ENCODE data around the gene SMARCC1. TPM values are rescaled to one million over a fixed set of nuclear protein-coding genes. Genes with fewer than 3 reads are reported as not detected.
"Not testable (repeated sequence)": the region's sequence is repeated elsewhere in the genome, so short reads cannot be mapped to it uniquely, and the experiment has no call there.

Gene SMARCC1
- polyA plus RNA-seq, 3 donors: 11.5 to 21.3 (median 14.0) TPM

DNA sequence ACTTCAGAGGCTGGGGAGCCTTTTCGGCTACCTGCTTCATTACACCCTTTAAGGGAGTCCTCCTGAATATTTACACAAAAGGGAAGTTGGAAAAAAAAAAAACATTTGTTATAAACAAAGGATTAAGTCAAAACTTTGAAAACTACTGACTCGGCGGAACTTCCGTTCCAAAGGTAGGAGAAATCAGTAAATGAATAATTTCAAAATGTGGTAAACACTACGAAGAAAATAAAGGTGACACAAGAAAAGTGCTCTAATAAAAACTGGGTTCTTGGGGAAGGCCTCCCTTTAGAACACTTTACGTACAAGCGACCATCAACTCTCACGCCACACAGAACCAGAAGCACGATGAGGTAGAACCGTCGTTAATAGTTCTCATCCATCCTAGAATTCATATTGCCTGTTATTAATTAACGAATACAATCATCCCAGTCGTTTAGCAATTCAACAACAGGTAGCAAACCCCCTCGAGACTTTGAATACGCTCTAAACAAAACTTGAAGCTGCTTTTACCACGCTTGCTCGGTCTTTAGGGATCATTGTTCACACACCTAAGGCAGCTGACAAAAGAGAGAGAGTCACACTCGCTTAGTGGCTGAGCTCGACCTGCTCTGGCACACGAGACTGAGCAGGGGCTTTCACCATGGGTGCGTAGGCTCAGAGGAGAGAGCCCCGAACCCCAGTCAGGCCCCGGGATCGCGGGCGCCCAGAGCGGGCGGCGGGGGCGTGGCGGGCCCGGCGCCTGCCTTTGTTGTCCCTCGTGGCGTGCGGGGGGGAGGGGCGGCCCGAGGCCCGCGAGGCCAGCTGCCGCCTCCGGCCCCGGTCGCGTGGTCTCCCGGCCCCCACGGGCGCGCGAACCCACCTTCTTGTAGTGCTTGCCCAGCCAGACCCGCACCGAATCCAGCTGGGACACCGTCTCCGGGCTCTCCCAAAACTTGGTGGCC is 680 bp downstream of the SMARCC1 start:
- 0 to 1% (median 1%) methylated on average over 38 to 54 of the region's 54 CpGs for WGBS, 3 donors
- peak overlapping the region; percentile 22 for H3K27ac ChIP-seq (ENCODE audit: low read depth, low read length)

DNA sequence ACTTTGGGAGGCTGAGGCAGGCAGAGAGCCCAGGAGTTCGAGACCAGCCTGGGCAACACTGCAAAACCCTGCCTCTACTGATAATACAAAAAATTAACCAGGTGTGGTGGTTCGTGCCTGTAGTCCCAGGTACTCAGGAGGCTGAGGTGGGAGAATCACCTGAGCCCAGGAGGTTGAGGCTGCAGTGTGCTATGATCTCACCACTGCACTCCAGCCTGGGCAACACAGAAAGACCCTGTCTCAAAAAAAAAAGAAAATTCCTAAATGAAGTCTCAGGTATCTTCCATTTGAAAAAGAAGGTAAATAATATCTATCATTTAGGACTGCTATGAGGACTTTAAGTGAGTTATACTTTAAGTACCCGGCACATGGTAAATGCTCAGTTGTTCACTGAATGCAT is 2.9 kb downstream of the SMARCC1 start:
- H3K27ac ChIP-seq (ENCODE audit: low read depth, low read length): no peak overlapping the region
- 73 to 96% (median 88%) methylated on average over 3 of the region's 3 CpGs for WGBS, 3 donors

DNA sequence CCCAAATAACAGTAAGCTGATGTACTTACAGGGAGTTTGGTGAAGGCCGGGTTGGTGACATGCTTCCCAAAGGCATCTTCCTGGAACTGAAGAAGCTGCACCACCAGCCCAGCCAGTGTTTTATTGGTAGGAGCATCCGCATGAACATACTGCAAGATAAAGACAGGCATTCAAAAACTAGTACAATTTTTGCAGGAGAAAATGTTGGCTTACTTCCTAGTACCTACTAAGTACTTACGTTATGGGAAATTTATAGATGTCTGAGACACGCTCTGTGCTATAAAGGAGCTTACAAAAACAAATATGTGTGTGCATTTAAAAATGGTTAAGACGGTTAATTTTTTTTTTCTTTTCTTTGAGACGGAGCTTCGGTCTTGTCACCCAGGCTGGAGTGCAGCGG is 8.9 kb downstream of the SMARCC1 start:
- WGBS, 3 donors: 84 to 92% (median 89%) methylated on average over 8 of the region's 8 CpGs
- H3K27ac ChIP-seq (ENCODE audit: low read depth, low read length): no peak overlapping the region

DNA sequence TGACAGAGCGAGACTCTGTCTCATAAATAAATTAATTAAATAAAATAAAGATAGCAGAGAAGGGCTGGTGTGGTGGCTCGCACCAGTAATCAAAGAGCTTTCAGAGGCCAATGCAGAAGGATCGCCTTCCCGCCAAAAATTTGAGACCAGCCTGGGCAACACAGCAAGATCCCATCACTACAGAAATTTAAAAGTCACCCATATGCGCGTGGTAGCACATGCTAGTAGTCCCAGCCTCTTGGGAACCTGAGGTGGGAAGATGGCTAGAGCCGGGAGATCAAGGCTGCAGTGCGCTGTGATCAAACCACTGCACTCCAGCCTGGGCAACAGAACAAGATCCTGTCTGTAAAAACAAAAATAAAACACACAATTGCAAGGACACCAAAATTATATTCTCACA is 9.6 kb downstream of the SMARCC1 start:
- WGBS, 3 donors: 97 to 98% (median 98%) methylated on average over 8 of the region's 8 CpGs
- no peak overlapping the region for H3K27ac ChIP-seq (ENCODE audit: low read depth, low read length)

DNA sequence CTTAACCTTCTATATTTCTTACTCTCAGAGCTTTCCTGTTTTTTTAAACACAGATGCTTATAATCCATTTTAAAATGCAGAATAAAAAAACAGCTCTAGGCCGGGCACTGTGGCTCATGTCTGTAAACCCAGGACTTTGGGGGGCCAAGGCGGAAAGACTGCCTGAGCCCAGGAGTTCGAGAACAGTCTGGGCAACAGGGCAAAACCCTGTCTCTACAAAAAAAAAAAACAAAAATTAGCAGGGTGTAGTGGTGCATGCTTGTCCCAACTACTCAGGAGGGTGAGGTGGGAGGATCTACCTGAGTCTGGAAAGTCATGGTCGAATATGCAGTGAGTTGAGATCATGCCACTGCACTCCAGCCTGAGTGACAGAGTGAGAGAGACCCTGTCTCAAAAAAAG is 15.5 kb downstream of the SMARCC1 start:
- WGBS, 3 donors: 90 to 98% (median 94%) methylated on average over 4 of the region's 4 CpGs
- no peak overlapping the region for H3K27ac ChIP-seq (ENCODE audit: low read depth, low read length)

DNA sequence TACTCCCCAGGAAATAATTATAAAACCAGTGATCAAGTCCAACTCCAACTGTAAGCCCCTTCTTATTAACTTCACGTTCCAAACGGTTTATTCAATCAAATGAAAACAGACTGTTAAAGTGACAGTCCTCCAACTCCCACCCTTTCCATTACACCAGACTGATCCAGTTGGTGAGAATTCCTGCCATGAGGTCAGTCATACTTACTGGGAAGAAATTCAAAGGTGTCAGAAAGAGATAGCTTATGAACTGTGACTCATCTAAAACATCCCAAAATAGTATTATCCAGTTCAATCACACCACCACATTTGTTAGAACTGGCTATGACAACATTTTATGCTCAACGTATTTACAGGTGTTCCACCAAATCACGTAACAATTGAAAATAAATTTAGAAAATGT is 19.5 kb downstream of the SMARCC1 start:
- H3K27ac ChIP-seq (ENCODE audit: low read depth, low read length): no peak overlapping the region
- WGBS, 3 donors: 49 to 60% (median 54%) methylated on average over 4 of the region's 4 CpGs

DNA sequence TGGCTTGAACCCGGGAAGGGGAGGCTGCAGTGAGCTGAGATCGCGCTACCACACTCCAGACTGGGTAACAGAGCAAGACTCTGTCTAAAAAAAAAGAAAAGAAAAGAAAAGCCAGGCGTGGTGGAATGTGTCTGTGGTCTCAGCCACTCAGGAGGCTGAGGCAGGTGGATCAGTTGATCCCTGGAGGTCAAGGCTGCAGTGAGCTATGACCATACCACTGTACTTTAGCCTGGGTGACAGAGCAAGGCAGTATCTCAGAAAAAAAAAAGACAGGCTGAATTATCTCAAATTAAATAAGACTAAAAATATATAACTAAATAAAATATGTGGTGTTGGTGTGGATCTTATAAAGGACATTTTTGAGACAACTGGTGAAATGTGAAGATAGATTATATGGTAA is 20.6 kb downstream of the SMARCC1 start:
- no peak overlapping the region for H3K27ac ChIP-seq (ENCODE audit: low read depth, low read length)
- WGBS, 3 donors: 91 to 97% (median 97%) methylated on average over 4 of the region's 4 CpGs

DNA sequence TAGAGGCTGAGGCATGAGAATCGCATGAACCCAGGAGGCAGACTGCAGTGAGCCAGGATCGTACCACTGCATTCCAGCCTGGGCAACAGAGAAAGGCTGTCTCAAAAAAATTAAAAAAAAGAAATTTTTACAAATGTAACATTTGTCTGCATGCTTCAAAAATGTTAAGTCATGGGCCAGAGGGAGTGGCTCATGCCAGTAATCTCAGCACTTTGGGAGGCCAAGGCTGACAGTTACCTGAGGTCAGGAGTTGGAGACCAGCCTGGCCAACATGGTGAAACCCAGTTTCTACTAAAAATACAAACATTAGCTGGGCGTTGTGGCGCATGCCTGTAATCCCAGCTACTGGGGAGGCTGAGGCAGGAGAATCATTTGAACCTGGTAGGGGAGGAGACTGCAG is 21.5 kb downstream of the SMARCC1 start:
- WGBS, 3 donors: 87 to 95% (median 88%) methylated on average over 4 of the region's 4 CpGs
- not testable (repeated sequence) for H3K27ac ChIP-seq (ENCODE audit: low read depth, low read length)

DNA sequence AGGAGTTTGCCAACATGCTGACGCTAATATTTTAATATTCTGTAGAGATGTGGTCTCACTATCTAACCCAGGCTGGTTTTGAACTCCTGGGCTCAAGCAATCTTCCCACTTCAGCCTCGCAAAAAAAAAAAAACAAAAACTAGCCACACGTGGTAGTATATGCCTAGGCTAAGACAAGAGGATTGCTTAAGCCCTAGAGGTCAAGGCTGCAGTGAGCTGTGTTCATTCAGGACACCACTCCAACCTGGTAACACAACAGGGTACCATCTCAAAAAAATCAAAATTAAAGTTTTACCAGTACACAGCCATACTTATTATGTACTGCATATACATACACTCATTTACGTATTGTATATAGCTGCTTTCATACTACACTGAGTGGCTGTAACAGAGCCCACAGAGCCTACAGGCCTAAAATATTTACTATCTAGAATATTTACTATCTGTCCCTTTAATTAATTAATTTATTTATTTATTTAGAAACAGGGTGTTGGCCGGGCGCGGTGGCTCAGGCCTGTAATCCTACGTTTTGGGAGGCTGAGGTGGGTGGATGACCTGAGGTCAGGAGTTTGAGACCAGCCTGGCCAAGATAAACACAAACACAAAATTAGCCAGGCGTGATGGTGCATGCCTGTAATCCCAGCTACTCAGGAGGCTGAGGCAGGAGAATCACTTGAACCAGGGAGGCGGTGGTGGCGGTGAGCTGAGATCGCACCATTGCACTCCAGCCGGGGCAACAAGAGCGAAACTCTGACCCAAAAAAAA is 23.2 kb downstream of the SMARCC1 start:
- no peak overlapping the region for H3K27ac ChIP-seq (ENCODE audit: low read depth, low read length)
- 88 to 93% (median 91%) methylated on average over 14 of the region's 14 CpGs for WGBS, 3 donors

DNA sequence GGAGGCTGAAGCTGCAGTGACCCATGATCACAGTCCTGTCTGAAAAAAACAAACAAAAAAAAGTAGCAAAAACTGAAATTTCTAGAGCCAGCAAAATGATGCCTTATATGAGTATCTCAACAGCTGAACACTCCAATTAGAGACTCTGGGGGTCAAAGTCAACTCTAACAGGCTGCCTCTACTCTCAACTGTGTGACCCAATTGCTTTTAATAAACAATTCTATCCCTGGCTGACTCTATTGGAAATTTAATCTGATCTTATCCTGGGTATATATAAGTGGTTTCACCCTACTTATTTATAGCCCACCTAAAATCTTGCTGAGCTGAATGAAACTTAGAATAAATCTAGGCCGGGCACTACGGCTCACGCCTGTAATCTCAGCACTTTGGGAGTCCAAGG is 29.0 kb downstream of the SMARCC1 start:
- 95 to 99% (median 96%) methylated on average over 3 of the region's 3 CpGs for WGBS, 3 donors

DNA sequence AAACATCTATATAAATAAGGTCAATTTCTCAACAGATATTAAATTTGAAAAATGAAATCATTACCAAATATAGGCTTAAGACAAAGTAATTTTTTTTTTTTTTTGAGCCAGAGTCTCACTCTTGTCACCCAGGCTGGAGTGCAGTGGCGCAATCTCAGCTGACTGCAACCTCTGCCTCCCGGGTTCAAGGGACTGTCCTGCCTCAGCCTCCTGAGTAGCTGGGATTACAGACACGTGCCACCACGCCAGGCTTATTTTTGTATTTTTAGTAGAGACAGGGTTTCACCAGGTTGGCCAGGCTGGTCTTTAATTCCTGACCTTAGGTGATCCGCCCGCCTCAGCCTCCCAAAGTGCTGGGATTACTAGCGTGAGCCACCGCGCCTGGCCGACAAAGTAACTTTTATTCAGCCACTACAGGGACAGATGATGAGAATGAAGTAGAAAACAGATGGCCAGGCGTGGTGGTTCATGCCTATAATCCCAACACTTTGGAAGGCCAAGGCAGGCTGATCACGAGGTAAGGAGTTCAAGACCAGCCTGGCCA is 30.8 kb downstream of the SMARCC1 start:
- not testable (repeated sequence) for H3K27ac ChIP-seq (ENCODE audit: low read depth, low read length)
- 93 to 97% (median 94%) methylated on average over 12 of the region's 12 CpGs for WGBS, 3 donors

More for the DNA sequence above, 29.0 kb downstream of the SMARCC1 start:
- H3K27ac ChIP-seq (ENCODE audit: low read depth, low read length): no peak overlapping the region

DNA sequence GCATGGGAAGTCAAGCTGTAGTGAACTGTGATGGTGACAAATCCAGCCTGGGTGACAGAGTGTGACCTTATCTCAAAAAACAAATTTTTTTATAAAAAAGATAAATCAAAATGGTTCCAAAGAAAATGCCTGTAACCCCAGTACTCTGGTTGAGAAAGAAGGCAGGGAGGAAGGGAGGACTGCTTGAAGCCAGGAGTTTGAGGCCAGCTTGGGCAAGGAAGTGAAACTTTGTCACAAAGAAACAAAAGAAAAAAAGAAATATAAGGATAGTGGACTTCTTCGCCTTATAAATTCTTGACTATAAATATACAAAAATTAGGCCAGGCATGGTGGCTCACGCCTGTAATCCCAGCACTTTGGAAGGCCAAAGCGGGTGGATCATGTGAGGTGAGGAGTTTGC is 34.1 kb downstream of the SMARCC1 start:
- no peak overlapping the region for H3K27ac ChIP-seq (ENCODE audit: low read depth, low read length)
- WGBS, 3 donors: 91 to 98% (median 96%) methylated on average over 3 of the region's 3 CpGs

DNA sequence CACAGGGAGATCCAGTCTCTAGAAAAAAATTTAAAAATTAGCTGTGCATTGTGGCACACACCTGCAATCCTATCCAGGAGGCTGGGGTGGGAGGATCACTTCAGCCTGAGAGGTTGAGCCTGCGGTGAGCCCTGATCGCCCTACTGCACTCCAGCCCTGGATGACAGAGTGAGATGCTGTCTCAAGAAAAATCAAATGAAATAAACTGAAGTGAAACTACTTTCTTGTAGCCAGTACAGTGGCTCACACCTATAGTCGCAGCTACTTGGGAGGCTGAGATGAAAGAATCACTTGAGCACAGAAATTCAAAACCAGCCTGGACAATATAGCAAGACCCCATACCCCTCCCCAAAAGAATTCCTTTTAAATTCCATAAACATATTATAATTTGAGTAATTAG is 35.4 kb downstream of the SMARCC1 start:
- H3K27ac ChIP-seq (ENCODE audit: low read depth, low read length): no peak overlapping the region
- WGBS, 3 donors: 95 to 96% (median 95%) methylated on average over 3 of the region's 3 CpGs

DNA sequence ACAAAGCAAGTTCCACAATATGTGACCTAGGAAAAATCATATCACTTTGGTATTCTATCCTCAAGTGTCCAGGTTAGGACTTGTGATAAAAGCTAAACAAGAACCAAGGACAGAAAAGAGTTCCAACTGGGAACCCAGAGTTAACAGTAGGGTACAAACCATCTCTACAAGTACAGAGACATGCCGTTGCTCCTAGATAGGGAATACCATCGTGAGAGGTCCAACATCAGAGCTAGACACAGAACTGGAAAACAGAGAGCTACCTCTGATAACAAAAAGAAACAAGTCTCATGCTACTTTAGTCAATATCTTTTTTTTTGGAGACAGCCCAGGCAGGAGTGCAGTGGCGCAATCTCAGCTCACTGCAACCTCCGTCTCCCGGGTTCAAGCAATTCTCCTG is 37.8 kb downstream of the SMARCC1 start:
- H3K27ac ChIP-seq (ENCODE audit: low read depth, low read length): no peak overlapping the region
- 88 to 90% (median 89%) methylated on average over 5 of the region's 5 CpGs for WGBS, 3 donors

DNA sequence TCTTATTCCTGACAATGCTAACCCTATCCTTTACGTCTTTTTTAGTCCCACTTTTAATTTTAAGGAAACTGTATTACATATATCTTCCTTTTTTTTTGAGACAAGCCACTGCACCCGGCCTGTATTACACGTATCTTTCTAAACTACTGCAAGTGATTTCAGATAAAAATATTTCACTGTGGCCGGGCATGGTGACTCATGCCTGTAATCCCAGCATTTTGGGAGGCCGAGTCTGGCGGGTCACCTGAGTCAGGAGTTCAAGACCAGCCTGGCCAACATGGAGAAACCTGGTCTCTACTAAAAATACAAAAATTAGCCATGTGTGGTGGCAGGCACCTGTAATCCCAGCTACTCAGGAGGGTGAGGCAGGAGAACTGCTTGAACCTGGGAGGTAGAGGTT is 38.3 kb downstream of the SMARCC1 start:
- H3K27ac ChIP-seq (ENCODE audit: low read depth, low read length): not testable (repeated sequence)
- WGBS, 3 donors: 65 to 86% (median 67%) methylated on average over 6 of the region's 6 CpGs

DNA sequence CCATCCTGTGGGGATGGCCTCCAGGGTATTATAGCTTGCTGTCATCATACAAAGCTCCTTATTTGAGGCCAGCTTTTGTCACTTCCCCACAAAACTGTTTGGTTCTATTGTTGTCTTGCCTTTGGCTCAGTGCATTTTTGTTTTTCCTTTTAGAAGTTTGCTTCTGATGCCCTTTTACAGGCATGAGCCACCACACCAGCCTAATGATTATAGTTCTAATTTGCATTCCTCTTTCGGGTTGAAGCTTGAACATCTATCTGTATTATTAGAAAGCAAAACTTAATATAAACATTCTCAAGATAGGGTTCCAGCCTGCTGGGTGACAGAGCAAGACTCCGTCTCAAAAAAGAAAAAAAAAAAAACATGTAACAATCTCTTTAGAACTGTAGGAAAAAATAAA is 39.8 kb downstream of the SMARCC1 start:
- no peak overlapping the region for H3K27ac ChIP-seq (ENCODE audit: low read depth, low read length)
- 70 to 86% (median 82%) methylated on average over 2 of the region's 2 CpGs for WGBS, 3 donors

DNA sequence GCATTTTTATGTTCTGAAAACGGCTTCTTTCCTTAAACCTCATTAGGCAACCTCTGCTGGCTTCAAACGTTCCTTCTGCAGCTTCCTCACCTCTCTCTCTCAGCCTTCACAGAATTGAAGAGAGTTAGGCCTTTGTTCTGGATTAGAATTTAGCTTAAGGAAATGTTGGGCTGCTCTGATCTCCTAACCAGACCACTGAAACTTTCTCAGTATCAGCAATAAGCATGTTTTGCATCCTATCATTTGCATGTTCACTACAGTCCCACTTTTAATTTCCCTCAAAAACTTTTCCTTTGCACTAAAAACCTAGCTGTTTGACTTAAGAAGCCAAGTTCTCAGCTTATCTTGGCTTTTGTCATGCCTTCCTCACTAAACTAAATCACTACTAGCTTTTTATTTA is 49.5 kb downstream of the SMARCC1 start:
- WGBS, 3 donors: 72 to 83% (median 78%) methylated on average over 2 of the region's 2 CpGs
- H3K27ac ChIP-seq (ENCODE audit: low read depth, low read length): no peak overlapping the region

DNA sequence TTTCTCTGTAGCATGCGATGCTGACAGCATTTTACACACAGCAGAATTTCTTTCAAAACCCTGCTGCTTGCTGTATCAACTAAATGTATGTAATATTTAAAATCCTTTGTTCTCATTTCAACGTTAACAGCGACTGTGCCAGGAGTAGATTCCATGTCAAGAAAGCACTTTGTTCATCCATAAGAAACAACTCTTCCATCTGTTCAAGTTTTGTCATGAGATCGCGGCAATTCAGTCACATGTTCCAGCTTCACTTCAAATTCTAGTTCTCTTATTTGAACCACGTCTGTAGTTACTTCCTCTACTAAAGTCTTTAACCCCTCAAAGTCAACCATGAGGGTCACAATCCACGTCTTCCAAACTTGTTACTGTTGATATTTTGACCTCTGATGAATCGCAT is 50.6 kb downstream of the SMARCC1 start:
- no peak overlapping the region for H3K27ac ChIP-seq (ENCODE audit: low read depth, low read length)
- WGBS, 3 donors: 81 to 87% (median 81%) methylated on average over 8 of the region's 8 CpGs

DNA sequence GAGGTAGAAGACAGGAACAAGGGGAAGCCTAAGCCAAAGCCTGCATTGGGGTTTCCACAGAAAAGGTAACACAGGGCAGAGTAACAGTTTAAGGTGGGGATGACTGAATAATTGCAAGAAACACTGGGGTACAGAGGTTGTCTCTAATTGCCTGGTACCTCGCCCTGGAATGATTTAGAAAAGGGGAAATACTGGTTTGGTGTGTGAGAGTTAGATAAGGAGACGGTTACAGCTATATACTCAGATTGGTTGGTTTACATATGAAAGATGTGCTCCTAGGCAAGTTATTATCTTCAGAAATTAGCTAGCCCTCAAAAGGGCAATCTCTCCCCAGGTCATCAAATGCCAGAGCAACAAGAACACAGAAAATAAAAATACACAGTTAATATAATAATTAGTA is 58.8 kb downstream of the SMARCC1 start:
- WGBS, 3 donors: 55 to 83% (median 82%) methylated on average over 2 of the region's 2 CpGs
- no peak overlapping the region for H3K27ac ChIP-seq (ENCODE audit: low read depth, low read length)
